ENCODE results near the gene ATXN2L.
A peak's percentile ranks its signal among the peaks of the same experiment; 100 is the strongest.
"Not testable (repeated sequence)": the region's sequence is repeated elsewhere in the genome, so short reads cannot be mapped to it uniquely, and the experiment has no call there.

ATXN2L gene

DNA sequence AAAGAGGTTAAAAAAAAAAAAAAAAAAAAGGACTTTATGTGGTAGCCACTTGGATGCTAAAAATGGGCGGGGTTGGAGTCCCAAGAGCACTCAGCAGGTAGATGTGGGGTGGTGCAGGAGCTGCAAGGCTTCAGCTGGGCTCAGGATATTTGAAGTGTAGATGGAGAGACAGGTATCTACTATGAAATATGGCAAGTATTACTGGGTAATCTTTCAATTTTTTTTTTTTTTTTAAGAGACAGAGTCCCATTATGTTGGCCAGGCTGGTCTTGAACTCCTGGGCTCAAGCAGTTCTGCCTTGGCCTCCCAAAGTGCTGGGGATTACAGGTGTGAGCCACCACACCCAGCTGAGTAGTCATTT is 15.7 kb downstream of the ATXN2L start:
- DNase-seq = no peak

DNA sequence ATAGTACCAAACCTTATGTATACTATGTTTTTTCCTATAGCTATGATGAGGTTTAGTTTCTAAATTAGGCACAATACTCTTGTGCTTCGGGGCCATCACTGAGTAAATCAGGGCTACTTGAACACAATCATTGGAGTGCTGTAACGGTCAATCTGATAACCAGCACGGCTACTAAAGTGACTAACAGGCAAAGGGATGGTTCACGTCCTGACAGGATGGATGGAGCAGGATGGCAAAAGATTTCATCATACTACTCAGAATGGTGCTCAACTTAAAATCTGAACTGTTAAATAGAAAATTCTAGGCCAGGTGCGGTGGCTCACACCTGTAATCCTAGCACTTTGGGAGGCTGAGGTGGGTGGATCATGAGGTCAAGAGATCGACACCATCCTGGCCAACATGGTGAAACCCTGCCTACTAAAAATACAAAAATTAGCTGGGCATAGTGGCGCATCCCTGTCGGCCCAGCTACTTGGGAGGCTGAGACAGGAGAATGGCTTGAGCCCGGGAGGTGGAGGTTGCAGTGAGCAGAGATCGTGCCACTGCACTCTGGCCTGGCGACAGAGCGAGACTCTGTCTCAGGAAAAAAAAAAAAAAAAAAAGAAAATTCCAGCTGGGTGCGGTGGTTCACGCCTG is 16.3 kb downstream of the ATXN2L start:
- DNase-seq = no peak

DNA sequence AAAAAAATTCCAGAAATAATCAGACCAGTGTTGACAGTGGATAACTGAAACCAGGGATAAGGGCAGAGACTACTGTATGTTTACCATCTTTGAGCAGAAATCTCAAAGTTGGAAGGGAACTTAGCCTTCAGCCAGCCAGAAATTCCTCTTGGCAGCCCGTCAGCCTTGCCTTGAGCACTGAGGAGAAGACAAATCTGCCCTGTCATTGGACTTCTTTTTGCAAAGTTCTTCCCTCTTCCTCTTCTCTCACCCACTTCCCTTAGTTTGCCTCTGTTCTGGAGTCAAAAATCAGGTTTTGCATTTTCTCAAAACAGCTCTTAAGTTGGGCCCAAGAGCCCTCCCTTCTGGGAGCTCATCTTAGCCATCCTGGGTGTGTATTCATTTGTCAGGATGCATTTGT is 17.1 kb downstream of the ATXN2L start:
- no peak for DNase-seq

GRCh38 chr16:28842696-28843095 is 19.9 kb downstream of the ATXN2L start:
- DNase-seq = no peak

DNA sequence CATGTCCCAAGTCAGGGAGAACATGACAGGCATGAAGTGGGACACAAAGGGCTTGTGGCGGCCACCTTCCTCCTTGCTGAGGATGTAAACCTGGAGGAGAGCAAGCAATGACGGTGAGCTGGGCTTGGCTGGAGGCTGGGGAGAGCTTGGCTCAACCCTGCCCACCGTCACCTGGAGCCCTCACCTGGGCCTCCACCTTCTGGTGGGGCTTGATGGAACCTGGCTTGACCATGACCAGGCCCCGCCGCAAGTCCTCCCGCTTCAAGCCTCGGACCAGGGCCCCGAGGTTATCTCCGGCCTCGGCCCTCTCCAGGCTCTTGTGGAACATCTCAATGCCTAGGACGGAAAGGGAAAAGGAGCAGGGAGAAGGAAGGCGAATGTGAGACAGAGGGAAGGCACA is 21.0 kb downstream of the ATXN2L start:
- DNase-seq = no peak

DNA sequence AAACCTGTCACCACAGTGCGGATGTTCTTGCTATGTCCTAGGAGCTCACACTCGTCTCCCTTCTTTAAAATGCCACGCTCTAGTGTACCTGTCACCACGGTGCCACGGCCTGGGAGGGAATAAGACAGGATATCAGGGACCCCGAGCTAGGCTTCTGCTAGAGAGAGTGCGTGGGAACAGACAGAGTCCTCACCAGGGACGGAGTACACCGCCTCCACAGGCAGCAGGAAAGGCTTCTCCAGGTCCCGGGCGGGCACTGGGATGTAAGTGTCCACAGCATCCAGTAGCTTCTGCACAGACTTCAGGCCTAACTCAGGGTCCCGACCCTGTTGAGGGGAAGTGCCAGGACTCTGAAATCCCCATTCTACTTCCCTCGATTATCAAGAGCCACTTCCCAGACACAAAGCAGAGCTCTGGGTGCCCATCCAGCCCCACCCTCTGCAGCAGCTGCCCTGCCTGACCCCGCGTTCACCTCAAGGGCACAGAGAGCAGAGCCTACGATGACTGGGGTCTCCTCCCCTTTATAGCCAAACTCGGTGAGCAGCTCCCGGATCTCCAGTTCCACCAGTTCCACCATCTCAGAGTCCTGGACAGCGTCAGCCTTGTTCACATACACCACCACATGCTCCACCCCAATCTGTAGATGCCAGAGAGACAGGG is 21.6 kb downstream of the ATXN2L start:
- DNase-seq = no peak

- DNase-seq = no peak
These were observed 22.5 kb downstream of the ATXN2L start for GRCh38 chr16:28845293-28845692.

GRCh38 chr16:28845761-28846079 is 22.9 kb downstream of the ATXN2L start:
- no peak for DNase-seq

- peak; percentile 94 to 98 for DNase-seq
These were observed 23.5 kb downstream of the ATXN2L start, which contains the start of gene TUFM for GRCh38 chr16:28846080-28846932. Gene TUFM, minus strand, starts transcription at chr16:28846348. Its CDS starts 79 bp downstream, at chr16:28846269.

GRCh38 chr16:28846933-28847273 is 24.1 kb downstream of the ATXN2L start:
- no peak for DNase-seq

- no peak for DNase-seq
These were observed 35.6 kb downstream of the ATXN2L start for GRCh38 chr16:28858421-28858820.

DNA sequence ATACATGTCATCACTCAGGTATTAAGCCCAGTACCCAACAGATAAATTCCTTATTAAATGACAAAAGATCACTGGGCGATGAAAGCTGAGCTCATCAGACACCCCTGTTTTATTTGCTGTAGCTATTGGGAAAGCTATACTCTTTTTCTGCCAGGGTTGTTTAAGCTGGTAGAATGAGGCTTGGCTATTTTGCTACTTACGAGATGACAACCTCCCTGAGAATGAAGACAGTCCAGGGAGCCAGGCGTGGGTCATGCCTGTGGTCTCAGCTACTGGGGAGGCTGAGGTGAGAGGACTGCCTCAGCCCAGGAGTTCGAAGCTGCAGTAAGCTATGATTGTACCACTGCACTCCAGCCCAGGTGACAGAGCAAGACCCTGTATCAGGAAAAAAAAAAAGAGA is 36.5 kb downstream of the ATXN2L start:
- DNase-seq = no peak

- DNase-seq = no peak
These were observed 41.4 kb downstream of the ATXN2L start for GRCh38 chr16:28863929-28864793.

DNA sequence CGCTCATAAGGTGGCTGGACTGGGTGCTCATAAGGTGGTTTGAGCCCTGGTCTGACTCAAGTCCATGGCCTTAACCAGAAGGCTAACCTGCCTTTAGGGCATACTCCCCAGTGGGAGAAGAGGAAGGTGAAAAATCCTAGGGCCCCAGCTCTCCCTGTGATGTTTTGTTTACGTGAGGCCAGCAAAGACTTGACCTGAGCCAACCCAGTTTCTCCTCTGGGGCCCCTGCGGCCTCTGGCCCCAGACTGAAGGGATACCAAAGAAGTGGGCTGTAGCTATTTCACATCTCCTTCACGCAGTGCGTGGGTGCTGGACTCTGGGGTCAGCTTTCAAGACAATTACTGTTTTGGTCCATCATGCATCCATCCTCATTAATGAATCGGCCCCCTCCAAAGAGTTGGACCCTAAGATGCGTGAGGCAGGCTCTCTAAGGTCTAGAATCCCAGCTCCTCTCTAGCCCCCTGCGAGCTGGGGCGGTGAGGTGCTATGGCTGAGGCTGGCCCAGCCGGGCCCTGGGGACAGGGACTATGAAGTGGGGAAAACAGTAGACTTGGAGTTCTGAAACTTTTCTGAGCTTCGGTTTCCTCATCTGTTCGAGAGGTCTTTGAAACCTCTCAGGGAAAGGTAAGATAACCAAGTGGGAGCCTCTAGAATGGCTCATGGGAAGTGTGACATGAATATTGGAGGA is 42.3 kb downstream of the ATXN2L start:
- no peak for DNase-seq

DNA sequence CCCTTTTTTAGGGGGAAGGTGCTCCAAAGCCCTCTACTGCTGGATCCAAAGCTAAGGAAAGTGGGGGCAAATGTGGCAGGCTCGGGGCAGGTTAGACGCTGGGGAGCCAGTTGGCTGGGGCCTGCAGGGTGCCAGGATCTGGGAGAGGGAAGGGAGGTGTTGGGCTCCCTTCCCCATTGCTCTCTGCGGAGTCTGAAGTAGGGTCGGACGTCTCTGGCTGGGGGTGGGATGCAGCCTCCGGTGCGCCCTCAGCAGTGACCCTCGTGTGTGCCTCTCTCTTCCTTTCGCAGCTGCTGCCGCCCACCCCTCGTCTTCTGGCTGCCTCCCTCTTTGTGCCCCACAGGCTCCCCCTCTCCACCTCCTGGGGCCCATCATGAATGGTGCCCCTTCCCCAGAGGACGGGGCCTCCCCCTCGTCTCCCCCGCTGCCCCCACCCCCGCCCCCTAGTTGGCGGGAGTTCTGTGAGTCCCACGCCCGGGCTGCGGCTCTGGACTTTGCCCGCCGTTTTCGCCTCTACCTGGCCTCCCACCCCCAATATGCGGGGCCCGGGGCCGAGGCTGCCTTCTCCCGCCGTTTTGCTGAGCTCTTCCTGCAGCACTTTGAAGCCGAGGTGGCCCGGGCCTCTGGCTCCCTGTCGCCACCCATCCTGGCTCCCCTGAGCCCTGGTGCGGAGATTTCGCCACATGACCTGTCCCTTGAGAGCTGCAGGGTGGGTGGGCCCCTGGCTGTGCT is 43.1 kb downstream of the ATXN2L start:
- no peak for DNase-seq

DNA sequence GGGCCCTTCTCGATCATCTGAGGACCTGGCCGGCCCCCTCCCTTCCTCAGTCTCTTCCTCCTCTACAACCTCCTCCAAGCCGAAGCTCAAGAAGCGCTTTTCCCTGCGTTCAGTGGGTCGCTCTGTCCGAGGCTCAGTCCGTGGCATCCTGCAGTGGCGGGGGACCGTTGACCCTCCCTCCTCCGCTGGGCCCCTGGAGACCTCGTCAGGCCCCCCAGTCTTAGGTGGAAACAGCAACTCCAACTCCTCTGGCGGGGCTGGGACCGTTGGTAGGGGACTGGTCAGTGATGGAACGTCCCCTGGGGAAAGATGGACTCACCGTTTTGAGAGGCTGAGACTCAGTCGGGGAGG is 43.6 kb downstream of the ATXN2L start:
- DNase-seq = no peak

DNA sequence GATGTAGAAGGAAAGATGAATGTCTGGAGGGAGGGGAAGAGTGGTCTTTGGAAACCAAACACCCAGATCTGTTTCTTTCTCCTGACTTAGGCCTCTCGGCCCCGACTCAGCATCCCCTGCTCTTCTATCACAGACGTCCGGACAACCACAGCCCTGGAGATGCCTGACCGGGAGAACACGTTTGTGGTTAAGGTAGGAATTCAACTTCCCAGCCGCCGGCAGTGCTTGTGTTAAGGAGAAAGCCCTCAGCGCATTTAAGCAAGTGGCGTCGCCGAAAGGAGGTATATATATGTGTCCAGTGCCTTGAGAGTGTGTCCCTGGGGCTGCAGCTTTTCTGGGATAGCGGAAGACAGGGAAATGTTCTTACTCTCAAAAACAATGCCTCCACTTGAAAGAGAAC is 44.4 kb downstream of the ATXN2L start:
- DNase-seq = no peak

- DNase-seq = not testable (repeated sequence)
These were observed 44.8 kb downstream of the ATXN2L start for GRCh38 chr16:28867646-28868045.

DNA sequence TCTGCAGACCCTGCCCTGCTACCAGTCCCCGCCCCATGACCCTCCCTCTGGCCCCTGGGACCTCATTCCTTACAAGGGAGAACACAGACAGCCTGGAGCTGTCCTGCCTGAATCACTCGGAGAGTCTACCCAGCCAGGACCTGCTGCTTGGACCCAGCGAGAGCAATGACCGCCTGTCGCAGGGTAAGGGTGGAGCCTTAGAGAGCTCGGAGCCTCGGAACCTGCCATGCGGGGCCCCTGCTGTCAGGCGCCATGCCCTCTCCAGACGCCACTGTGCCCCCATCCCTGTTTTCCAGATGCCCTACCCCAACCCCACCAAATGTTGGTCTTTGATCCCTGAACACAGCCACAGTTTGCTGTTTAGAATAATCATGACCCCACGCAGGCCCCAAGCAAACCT is 46.4 kb downstream of the ATXN2L start:
- DNase-seq = no peak

- DNase-seq = no peak
These were observed 50.2 kb downstream of the ATXN2L start for GRCh38 chr16:28872952-28873351.

DNA sequence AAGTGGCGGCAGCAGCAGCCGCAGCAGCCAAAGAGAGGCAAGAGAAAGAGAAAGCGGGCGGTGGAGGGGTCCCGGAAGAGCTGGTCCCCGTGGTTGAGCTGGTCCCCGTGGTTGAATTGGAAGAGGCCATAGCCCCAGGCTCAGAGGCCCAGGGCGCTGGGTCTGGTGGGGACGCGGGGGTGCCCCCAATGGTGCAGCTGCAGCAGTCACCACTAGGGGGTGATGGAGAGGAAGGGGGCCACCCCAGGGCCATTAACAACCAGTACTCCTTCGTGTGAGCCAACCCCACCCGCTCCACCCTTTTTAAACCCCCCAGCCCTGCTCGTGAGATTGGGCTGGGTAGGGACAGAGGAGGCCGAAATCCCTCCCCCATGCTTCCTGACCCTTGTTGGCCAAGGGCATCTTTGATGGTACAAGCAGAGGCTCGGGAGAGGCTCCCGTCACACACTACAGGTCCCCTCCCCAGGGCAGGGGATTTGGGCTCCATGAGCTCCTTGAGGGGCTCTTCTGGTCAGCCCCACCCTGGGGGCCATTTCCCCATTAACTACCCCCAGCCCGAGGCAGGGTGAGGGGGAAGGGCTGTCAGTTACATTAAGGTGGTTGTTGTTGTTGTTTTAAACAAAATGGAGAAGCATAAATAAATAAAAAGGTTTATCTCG is 50.9 kb downstream of the ATXN2L start:
- DNase-seq = no peak

GRCh38 chr16:28874406-28874805 is 51.6 kb downstream of the ATXN2L start:
- DNase-seq = no peak
